Esophagus muscularis mucosa (tissue), 2 donors: Measurements from ENCODE around the gene ADAMTS17.

Experiments
- EP300 ChIP-seq: sonication (generic); formaldehyde crosslinking; IDR thresholded peaks from one replicate; pipeline ENCODE4 v1.6.1; 2017; ENCODE audit warnings: antibody characterized with exemption
- POLR2A ChIP-seq: fragments of 450-650 bp; IDR thresholded peaks from one replicate; pipeline ENCODE4 v1.6.1; 2017; ENCODE audit warnings: antibody characterized with exemption, moderate library complexity, mild to moderate bottlenecking, low read depth

DNA sequence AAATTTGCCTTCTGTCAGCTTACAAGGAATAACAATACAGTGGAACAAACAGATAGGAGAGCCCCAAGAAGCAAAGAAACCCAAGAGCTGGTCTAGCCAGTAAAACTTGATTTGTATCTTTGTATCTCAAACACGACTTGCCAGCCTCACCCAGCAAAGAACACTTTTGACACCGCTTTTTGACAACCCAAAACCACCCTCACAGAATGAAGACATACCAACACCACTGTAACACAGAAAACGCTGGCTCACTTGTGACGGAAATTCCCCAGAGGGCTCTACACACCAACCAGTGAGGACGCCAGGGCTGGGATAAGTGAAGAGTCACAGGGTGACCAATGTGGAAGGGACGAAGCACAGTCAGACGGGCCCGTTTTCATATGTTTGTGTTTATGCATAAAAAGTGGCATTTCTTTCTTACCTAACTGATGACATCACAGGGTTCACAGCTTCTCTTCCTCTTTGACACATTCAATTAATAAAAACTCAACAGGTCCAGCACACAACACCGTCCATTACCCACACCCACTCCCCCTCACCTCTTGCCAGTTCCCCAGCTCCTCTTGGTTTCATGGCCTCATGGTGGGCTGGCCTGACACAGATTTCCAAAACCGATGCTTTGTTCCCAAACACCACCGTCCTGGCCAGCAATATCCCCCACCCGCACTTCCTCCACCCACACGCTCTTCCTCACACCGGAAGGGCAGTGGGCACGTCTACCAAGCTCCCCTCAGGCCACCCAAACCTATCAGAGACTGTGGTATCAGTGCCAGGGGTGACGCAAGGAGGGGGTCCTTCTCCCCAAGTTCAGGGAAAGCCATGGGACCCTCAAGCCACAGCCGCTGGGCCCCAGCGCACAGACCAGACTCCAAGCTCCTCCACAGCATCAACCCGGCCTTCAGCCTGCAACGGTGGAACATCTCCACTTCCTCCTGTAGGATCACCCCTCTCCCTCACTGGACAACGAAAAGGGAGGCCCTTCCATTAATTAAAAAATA, 94.2 kb downstream of the ADAMTS17 start:
- no peak for TF ChIP-seq EP300
- no peak for TF ChIP-seq POLR2A
